HG03575 (cell line): ENCODE measurements around the gene ARHGAP26.

ENCODE experiments used
- ATAC-seq: cut with Tn5 transposase; IDR thresholded peaks from one replicate; pipeline ENCODE4 v1.9.1; 2021; ENCODE audit not compliant: unreplicated experiment, insufficient number of reproducible peaks, low FRiP score; ENCODE audit errors: extremely low read depth

The ARHGAP26 gene

GRCh38 chr5:142746532-142747433 lies 23.4 kb upstream of the ARHGAP26 start:
- ATAC-seq, result no peak

GRCh38 chr5:142748132-142748531 lies 22.0 kb upstream of the ARHGAP26 start:
- no peak for ATAC-seq

GRCh38 chr5:142748568-142749249 lies 21.5 kb upstream of the ARHGAP26 start:
- no peak for ATAC-seq

- no peak for ATAC-seq
Measured at GRCh38 chr5:142749321-142749720, 20.9 kb upstream of the ARHGAP26 start.

GRCh38 chr5:142753116-142753631 lies 17.0 kb upstream of the ARHGAP26 start:
- no peak for ATAC-seq

GRCh38 chr5:142754031-142754430 lies 16.1 kb upstream of the ARHGAP26 start:
- ATAC-seq, result no peak

- ATAC-seq, result no peak
Measured at GRCh38 chr5:142756576-142756975, 13.6 kb upstream of the ARHGAP26 start.

GRCh38 chr5:142757564-142757963 lies 12.6 kb upstream of the ARHGAP26 start:
- no peak for ATAC-seq

- no peak for ATAC-seq
Measured at GRCh38 chr5:142758062-142758795, 11.9 kb upstream of the ARHGAP26 start.

- no peak for ATAC-seq
Measured at GRCh38 chr5:142758796-142759145, 11.4 kb upstream of the ARHGAP26 start.

- no peak for ATAC-seq
Measured at GRCh38 chr5:142763701-142764100, 6.5 kb upstream of the ARHGAP26 start.

- no peak for ATAC-seq
Measured at GRCh38 chr5:142767178-142767577, 3.0 kb upstream of the ARHGAP26 start.

GRCh38 chr5:142767911-142768310 lies 2.3 kb upstream of the ARHGAP26 start:
- no peak for ATAC-seq

GRCh38 chr5:142769251-142769792 lies 855 bp upstream of the ARHGAP26 start:
- no peak for ATAC-seq

- ATAC-seq, result no peak
Measured at GRCh38 chr5:142770650-142771609, 753 bp downstream of the ARHGAP26 start.

- no peak for ATAC-seq
Measured at GRCh38 chr5:142771666-142772065, 1.5 kb downstream of the ARHGAP26 start.

- ATAC-seq, result no peak
Measured at GRCh38 chr5:142772446-142773293, 2.5 kb downstream of the ARHGAP26 start.
